GF-D8 (cell line): ENCODE results near the gene ZNF236.
"Not testable (repeated sequence)": the region's sequence is repeated elsewhere in the genome, so short reads cannot be mapped to it uniquely, and the experiment has no call there.

ENCODE experiments used
- DNase-seq: peaks from one replicate; lab custom pipeline; 2025; lab: John Stamatoyannopoulos, UW

The ZNF236 gene

DNA sequence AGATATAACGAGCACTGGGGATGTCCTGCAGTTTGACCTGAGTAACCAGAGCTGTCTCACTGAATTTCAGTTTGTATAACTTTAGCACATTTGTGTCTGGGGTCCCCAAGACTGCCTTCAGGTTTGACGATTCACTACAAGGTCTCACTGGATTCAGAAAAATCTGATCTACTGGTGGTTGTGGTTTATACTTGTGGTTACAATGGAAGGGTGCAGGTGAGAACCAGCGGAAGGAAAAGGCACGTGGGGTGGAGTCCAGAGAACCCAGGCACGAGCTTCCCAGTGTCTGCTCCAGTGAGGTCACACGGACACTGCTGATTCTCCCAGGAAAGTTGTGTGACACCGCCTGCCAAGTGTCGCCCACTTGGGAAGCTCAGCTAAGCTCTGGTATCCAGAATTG, 126.0 kb downstream of the ZNF236 start:
- no peak for DNase-seq

DNA sequence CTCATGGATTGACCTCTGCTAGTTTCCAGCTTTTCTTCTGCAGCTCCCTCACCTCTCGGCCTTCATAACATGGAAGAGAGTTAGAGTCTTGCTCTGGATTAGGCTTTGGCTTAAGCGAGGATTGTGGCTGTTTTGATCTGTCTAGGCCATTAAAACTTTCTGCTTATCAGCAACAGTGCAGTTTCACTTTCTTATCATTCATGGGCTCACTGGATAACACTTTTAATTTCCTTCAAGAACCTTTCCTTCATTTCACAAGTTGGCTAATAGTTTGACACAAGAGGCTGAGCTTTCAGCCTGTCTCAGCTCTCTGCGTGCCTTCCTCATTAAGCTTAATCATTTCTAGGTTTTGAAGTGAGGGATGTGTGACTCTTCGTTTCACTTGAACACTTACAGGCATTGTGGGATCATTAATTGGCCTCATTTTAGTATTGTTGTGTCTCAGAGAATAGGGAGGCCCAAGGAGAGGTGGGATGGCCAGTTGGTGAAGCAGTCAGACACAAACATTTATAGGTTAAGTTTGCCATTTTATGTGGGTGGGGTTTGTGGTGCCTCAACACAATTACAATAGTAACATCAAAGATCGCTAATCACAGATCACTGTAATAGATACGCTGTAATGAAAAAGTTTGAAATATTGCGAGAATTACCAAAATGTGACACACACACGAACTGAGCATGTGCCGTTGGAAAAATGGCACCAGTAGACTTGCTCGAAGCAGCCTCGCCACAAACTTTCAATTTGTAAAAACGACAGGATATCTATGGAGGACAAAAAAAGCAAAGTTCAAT, 129.3 kb downstream of the ZNF236 start:
- no peak for DNase-seq

DNA sequence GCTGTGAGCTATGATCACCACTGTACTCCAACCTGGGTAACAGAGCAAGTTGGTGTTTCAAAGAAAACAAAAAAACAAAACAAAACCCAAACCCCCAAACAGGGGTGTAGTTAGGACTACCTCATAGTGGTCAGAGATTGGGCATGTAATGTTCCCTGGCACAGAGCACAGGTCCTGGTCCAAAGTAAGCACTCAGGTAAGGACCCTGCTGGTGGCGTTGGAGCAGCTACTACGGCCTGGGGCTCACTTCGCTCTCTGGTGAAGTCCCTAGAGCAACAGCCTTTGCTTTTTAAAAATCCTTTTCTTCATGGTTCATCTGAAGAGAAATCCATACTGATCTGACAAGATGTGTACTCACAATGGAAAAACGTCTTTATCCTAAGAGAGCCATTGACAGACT, 130.4 kb downstream of the ZNF236 start:
- no peak for DNase-seq

DNA sequence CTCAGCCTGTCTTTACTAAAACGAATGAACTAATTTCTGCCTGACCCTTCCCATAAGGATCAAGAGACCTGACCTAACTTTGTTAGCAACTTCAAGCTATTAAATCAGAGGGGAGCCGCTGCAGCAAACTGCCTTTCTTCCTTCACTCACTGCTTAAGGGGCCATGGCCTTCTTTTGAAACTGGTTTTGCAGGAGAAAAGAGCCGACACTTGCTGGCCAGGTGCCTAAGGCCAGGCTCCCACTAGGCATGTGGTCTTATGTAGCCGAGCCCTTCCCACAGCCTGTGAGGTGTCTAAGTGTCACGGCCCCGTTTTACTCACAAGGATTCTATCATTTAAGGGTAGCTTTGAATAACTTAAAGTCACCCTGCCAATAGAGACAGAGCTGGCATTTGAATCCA, 130.8 kb downstream of the ZNF236 start:
- DNase-seq: no peak

DNA sequence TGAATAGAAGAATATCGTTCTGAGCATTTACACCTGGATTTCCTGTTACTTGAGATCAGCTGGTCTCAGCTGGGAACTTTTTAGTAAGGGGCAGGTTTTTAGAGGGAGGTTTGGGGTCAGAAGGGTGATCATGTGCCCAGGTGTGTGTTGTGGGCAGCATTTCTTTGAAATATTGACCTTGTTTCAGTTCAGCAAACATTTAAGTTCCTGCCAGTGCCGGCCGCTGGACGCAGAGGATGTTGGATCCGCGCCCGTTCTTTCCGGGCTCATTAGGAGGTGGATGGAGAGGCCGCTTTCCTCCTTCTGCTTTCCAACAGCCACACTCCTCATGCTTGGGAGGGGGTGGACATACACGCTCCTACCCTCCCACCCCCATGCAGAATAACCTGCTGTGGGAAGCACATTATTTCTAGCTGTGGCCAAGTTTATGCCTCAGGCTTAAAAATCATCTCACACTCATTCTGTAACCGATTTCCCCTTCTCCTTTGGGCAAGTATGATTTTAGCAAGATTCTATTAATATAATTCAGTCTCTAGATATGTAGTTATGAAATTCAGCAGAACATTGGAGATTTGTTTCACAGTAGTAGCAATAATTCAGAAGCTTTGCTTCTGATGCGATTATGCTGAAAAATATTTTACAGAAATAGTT, 131.4 kb downstream of the ZNF236 start:
- DNase-seq: no peak

DNA sequence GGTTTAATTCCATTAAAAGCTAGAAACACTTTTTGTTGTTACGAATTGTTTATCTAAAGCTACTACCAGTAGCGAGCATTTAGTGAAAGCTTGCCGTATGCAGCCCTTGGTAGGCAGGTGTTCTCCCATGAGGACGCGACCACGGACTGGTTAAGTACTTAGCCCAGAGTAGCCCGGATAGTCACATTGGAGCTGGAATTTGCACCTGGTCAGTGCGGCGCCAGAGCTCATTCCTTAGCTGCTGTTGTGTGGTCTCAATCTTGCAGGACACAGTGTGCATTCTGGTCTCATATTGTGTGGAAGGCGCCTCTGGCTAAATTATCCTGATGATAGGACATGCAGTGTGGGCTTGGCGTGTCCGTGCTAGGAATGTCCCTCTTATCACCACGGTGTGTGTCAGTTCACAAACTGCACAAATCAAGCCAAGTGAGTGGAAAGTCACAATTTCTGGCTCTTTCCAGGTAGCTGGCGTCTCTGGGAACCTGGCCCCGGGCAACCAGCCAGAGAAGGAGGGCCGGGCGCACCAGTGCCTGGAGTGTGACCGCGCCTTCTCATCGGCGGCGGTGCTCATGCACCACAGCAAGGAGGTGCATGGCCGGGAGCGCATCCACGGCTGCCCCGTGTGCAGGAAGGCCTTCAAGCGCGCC, 133.3 kb downstream of the ZNF236 start:
- DNase-seq: no peak

DNA sequence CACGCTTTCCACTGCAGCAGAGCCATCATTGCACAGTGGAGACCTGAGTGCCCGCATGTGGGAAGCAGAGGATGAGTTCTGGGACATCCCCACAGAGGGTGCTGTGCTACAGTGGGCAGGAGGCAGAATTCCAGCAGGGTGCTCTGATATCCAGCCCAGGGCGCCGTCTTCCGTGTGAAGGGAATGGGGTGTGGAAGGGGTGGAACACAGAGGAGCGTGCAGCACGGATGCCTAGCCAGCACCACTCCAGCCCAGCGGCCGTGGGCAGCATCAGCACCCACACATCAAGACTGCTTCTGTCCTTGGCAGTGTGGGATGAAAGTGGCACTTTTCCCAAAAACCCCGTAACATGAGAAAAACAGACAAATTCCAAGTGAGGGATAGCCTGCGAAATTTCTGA, 134.3 kb downstream of the ZNF236 start:
- no peak for DNase-seq

DNA sequence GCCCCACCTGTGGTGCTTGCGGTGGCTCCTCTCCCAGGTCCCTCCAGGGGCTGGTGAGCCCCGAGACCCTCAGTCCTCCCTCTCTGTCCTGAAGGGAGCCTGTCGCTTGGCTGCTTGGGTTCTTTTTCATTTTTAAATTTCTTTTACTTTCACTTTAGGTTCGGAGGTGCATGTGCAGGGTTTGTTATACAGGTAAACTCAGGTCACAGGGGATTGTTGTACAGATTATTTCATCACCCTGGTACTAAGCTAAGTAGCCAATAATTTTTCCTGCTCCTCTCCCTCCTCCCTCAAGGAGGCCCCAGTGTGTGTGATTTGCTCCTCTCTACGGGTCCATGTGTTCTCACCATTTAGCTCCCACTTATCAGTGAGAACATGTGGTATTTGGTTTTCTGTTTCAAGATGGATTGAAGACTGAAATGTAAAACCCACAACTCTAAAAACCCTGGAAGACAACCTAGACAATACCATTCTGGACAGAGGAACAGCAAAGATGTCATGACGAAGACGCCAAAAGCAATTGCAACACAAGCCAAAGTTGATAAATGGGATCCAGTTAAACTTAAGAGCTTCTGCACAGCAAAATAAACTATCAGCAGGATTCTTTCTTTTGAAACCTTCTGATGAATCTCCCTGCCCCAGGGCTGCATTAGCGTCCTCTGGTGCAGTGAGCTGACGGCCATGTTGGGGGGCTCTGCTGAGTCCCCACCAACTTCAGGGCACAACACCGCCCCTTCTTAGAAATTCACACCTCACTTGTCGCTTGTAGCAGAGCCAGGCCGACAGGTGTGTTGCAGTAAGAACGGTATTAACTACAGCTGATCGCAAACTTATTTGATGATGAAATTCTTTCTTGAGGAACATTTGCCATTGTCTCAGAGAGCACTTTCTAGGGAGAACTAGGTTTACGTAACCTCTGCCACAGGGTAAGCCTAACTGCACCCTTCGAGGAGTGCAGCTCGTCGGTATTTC, 135.3 kb downstream of the ZNF236 start:
- no peak for DNase-seq

DNA sequence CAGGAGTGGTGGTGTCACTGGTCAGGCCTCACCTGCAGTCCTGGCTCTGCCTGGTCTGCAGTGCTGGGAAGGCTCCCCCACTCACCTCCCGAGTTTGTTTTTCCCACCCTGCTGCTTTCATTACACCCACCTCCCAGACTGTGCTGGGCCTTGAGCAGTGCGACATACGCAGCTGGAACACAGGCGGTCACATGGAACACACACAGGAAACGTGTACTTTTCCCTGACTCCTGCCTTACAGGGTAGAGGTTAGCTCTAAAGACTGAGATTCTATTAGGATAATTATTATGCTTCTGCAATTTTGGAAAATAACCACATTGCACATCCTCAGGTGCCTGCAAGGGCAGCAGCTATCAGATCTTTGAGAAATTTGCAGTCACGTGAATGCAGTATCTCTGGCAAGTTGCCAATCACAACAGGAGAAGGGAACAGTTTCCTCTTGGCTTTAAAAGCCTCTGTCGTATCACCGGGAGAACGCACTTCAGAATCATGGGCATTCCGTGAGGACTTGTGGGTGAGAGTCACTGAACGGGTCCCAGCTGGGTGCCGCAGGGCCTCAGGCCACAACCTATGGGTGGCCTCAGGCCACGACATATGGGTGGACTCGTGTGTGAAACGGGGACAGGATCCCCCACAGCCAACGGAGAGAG, 136.5 kb downstream of the ZNF236 start:
- no peak for DNase-seq

DNA sequence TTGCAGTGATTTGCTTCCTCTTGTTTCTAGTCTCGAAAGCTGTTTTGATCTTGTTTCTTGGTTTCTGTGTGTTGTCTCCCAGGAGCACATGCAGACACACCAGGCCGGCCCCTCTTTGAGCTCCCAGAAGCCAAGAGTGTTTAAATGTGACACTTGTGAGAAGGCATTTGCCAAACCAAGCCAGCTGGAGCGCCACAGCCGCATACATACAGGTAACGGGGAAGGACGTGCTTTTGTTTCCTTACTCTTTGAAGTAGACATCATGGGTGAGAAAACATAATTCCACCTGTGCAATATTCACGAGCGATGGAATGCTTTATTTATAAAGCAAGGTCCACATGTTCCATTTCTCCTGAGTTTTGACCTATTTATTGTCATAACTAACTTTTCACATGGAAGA, 137.2 kb downstream of the ZNF236 start:
- no peak for DNase-seq

DNA sequence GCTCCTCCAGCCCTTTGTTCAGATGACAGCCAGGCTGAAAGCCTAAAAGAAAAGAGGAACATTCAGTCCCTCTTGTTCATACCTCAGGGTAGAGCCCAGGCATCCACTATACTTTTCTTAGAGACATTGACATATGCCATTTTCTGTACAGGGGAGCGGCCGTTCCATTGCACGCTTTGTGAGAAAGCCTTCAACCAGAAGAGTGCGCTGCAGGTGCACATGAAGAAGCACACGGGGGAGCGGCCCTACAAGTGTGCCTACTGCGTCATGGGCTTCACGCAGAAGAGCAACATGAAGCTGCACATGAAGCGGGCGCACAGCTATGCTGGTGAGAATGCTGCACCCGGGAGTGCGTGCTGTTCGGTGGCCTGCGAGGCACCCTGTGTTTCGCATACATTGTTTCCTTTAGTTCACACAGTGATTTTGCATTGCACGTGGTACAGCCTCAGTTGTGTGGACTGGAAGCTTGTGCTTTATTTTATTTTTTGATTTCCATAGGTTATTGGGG, 138.2 kb downstream of the ZNF236 start:
- no peak for DNase-seq

DNA sequence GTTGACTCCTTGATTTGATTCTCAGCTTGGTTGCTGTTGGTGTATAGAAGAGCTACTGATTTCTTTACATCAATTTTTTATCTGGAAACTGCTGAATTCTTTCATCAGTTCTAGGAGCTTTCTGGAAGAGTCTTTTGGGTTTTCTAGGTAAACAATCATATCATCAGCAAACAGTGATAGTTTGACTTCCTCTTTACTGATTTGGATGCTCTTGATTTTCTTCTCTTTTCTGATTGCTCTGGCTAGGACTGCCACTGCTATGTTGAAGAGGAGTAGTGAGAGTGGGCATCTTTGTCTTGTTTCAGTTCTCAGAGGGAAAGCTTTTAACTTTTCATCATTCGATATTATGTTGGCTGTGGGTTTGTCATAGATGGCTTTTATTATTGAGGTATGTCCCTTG, 140.5 kb downstream of the ZNF236 start:
- DNase-seq: no peak

DNA sequence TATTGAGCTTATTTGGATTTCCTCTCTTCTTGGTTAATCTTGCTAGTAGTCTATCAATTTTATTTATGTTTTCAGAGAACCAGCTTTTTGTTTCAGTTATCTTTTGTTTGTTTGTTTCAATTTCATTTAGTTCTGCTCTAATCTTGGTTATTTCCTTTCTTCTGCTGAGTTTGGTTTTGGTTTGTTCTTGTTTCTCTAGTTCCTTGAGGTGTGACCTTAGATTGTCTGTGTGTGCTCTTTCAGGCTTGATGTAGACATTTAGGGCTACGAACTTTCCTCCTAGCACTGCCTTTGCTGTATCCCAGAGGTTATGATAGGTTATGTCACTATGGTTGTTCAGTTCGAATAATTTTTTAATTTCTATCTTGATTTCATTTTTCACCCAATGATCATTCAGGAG, 141.6 kb downstream of the ZNF236 start:
- no peak for DNase-seq

DNA sequence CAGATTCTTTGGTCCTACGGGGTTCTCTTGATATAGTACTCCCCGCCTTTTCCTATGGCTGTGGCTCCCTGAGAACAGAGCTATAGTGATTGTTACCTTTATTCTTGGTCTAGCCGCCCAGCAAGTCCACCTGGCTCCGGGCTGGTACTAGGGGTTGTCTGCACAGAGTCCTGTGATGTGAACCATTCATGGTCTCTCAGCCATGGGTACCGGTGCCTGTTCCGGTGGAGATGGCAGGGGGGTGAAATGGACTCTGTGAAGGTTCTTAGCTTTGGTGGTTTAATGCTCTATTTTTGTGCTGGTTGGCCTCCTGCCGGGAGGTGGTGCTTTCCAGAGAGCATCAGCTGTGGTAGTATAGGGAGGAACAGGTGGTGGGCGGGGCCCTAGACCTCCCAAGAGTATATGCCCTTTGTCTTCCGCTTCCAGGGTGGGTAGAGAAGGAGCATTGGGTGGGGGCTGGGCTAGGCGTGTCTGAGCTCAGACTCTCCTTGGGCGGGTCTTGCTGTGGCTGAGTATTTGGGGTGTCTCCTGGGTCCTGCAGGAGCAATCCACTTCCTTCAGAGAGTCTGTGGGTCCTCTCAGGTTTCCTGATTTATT, 143.3 kb downstream of the ZNF236 start:
- not testable (repeated sequence) for DNase-seq

DNA sequence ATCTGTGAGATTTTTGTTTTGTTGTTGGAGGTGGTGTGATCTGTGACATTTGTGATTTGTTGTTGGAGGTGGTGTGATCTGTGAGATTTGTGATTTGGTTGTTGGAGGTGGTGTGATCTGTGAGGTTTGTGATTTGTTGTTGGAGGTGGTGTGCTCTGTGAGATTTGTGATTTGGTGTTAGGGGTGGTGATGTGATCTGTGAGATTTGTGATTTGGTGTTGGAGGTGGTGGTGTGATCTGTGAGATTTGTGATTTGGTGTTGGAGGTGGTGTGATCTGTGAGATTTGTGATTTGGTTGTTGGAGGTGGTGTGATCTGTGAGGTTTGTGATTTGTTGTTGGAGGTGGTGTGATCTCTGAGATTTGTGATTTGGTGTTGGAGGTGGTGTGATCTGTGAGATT, 144.9 kb downstream of the ZNF236 start:
- DNase-seq: not testable (repeated sequence)

DNA sequence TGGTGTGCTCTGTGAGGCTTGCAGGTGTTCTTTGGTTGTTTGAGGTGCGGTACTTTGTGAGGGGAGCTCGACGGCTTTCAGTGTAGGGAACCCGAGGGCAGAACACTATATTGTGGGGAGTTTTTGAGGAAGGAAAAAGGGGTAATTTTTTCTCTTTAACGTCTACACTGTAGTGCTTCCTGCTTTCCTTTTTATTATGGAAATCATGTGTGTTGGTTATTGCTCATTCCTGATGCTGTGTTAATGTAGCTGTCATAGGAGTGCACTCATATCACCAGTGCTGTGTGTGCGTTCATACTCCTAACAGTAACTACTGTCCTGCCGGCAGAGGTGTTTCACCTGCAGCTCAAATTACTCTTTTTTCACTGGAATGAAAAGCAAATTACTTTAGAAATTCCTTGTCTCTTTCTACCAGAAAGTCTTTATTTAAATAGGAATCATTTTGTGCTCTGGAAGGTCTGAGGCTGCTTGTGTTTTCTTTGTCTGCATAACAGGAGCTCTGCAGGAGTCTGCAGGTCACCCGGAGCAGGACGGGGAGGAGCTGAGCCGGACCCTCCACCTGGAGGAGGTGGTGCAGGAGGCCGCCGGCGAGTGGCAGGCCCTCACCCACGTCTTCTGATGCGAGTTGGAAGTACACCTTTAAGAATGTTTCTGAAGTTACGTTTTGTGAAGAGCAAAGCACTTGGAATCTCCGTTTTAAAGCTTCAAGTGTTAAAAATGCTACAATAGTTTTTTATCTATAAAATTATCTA, 145.5 kb downstream of the ZNF236 start:
- DNase-seq: no peak

DNA sequence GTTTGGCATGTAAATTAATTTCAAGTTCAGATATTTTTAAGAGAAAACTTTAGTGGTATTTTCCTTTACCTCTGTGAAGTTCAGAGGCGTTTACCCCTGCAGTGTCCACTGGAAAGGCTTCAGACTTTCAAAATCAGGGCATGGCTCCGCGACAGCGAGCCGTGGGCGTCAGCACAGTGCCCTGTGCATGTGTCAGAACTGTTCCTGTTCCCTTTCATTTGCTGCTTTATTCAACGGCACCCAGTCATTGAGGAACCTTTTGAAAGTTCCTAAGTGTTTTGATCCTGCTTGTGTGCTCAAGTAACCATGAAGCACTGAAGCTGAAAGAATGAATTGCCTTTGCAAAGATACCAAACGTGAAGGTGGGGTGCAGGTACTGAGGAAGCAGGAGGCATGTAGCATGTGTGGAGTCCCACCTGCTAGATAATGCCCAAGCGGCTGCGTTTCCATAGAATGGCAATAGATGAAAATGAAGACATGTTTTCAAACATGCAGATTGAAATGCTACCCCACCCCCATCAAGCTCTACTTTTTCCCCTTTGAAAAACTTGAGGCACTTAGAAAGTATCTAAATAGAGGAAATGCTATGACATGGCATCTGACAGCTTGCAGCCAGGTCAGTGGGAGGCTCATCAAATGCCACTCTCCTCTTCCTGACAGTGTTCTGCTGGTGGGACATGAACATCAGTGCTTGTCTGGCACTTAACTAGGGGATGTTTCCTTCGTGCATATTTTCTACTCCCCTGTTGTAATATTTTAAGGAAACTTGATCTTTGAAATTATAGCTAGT, 148.6 kb downstream of the ZNF236 start:
- DNase-seq: no peak

DNA sequence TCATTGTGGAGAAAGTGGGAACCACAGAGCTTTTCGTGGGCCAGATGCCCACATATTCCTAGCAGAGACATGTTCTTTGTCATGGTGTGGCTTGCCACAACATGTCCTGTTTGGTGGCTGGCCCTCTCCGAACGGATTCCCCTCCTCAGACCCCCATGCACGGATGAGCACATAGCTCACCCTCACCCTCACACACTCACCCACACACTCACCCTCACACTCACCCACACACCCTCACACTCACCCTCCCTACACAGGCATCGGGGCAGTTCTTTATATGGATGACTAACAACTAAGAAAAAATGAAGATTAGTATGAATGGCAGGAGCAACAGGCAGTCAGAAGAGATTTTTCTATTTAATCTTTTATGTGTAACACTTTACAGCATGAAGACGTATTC, 149.9 kb downstream of the ZNF236 start:
- no peak for DNase-seq

DNA sequence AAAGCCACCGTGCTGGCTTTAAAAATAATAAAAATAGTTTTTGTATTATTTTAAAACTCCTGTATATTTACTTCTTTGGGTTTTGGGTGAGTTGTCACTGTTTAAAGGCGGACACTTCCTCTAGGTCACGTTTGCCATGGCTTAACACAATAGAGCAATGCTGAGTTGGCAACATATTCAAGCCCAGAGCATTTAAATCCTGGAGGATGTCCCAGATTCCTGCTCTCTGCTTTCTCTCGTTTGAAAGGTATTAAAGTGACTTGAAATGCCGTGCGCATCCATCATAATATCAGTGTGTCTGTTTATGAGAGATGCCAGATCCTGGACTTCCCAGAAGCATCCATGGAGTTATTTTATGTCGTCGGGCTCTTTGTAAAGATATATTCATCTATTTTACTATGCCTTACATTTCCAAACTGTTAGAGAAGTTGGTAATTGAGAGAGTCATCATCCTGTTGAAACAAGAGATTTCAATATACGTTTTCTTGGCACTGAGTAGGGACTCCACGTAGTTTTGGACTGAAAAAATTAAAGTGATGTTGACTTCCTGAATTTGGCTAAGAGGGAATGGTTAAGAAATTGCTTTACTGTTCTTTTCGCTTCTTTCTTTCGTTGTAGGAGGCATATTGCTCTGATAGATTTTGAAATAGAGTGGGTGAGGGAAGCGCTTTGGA, 150.6 kb downstream of the ZNF236 start:
- DNase-seq: no peak
